Epithelial cell of esophagus (primary cell): ENCODE data around the gene C1orf50.

Experiments
- DNase-seq: peaks from one replicate; pipeline ENCODE4 v3.0.0; 2010; ENCODE audit warnings: low read depth
- H3K4me3 ChIP-seq: 2 replicates; pipeline ENCODE4 v1.5.1; 2011; ENCODE audit warnings: mild to moderate bottlenecking, low read length, control low read depth
- TF ChIP-seq, protein P1 (sequence below): IDR thresholded peaks from 2 replicates; pipeline ENCODE4 v1.5.1; 2011; ENCODE audit warnings: low read depth, mild to moderate bottlenecking, low read length, control low read depth, inconsistent platforms; ENCODE audit not compliant: insufficient read depth; ENCODE audit errors: missing control alignments

The C1orf50 gene

DNA sequence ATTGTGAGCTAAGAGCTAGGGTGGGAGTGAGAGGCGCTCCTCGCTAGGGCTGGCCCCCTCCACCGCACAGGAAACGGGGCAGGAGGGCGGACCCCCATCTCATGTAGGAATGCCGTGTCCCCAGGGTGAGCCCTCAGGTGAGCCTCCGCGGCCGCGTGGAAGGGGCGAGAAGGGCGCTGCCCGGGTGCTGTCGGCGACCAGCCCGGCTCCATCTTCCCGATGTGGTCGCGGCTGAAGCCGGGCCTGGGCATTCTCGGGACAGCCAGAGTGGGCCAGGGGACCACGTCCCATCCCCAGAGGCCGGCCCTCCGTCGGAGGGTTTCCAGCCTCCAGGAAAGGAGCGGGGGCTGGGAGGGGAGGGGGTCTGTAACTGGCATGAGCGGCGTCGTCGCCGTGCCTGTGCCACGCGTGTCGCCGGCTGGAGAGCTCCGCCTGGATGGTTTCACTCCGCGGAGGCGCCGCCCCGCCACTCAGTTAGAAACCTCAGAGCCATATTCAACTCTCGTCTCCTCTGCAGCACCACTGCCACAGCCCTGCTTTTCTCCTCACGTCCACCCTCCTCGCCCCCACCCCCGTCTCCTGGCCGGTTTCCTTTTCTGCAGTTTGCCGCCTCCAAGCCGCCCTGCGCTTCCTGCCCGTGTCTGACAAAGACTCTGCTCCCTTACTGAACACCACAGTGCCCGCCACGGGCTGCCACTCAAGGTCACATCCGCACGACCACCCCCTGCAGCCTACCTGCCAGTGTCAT, 18.1 kb downstream of the C1orf50 start, which contains the start of gene TMEM269:
Gene TMEM269 (plus strand): TSS at position 46 of the 748 bp plus-strand sequence. CDS start 4,903 bp downstream, outside the sequence.
- no peak for DNase-seq
- TF ChIP-seq, protein P1, sequence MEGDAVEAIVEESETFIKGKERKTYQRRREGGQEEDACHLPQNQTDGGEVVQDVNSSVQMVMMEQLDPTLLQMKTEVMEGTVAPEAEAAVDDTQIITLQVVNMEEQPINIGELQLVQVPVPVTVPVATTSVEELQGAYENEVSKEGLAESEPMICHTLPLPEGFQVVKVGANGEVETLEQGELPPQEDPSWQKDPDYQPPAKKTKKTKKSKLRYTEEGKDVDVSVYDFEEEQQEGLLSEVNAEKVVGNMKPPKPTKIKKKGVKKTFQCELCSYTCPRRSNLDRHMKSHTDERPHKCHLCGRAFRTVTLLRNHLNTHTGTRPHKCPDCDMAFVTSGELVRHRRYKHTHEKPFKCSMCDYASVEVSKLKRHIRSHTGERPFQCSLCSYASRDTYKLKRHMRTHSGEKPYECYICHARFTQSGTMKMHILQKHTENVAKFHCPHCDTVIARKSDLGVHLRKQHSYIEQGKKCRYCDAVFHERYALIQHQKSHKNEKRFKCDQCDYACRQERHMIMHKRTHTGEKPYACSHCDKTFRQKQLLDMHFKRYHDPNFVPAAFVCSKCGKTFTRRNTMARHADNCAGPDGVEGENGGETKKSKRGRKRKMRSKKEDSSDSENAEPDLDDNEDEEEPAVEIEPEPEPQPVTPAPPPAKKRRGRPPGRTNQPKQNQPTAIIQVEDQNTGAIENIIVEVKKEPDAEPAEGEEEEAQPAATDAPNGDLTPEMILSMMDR, result no peak

DNA sequence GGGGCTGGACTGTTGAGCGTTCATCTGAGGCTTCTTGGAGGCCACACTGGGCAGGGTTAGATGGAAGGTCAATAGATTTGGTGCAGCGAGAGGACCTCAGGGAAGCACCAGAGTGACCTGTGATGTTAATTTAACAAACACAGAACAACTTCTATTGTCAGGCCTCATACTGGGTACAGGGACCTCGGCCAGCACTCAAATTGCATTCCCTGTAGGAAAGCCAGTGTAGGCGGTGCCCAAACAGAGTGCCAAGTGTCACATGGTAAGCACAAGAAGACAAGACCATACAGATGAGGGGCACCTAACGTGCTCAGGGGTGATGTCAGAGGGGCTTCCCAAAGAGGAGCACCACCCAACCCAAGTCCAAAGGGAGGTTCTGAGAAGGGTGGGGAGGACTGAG, 19.0 kb downstream of the C1orf50 start:
- TF ChIP-seq, protein P1, result no peak
- DNase-seq, result no peak
- no peak overlapping the region for H3K4me3 ChIP-seq

More for the DNA sequence above, 18.1 kb downstream of the C1orf50 start, which contains the start of gene TMEM269:
- peak within 1 kb of the TSS; percentile 22 for H3K4me3 ChIP-seq

DNA sequence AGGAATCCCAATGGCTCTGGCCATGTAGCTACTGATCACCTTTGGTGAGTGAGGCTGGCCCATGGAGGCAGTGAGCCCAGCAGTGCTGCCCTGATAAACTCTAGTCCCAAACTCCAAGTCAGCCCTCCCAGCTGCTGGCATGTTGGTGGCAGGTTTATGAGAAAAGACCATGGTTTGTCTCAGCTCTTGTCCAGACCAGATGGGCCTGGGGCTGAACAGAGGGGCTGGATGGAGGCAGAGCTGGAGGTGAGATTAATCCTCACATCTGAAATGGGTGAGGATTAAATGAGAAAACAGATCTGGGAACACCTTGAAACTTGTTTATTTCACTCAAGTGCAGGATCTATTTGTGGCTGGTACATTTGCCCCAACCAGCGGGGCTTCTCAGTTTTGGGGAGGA, 21.0 kb downstream of the C1orf50 start:
- DNase-seq, result no peak
- TF ChIP-seq, protein P1, result no peak
- no peak overlapping the region for H3K4me3 ChIP-seq

DNA sequence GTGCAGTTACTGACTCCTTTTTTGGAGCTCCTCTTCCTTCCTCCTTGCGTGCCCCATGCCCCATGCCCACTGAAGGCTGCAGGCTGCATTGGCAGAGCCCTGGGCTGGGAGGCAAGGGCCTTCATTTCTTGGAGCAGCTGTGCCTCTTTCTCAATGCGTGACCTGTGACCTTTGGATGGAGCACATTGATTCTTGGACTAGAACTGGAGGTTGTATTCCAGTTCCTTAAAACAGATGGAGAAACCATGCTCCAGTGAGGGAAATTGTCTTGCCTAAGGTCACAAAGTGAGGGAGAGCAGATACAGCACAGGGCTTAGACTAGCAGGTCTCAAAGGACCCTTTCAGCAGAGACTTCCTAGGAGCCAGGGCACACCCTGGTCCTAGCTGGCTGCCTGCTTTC, 26.8 kb downstream of the C1orf50 start:
- DNase-seq, result no peak
- TF ChIP-seq, protein P1, result no peak
- H3K4me3 ChIP-seq, result no peak overlapping the region

DNA sequence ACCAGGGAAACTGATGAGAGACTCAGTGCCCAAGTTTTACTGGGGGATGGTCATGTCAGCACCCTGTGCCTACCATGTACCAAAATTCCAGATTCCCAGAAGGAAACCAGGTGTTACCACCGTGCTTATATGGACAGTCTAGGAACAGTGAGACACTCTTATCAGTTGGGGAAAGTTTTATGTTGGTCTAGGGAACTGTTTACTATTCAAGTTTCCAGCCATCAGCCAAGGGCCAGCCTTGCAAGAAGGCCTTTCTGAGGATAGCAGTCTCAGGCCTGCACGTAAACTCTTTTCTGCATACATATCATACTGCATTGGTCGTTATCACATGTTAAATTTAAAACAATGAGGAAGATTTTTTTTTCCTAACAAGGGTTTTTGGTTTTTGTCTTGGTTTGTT, 30.4 kb downstream of the C1orf50 start:
- no peak for DNase-seq
- H3K4me3 ChIP-seq, result no peak overlapping the region
- TF ChIP-seq, protein P1, result no peak

DNA sequence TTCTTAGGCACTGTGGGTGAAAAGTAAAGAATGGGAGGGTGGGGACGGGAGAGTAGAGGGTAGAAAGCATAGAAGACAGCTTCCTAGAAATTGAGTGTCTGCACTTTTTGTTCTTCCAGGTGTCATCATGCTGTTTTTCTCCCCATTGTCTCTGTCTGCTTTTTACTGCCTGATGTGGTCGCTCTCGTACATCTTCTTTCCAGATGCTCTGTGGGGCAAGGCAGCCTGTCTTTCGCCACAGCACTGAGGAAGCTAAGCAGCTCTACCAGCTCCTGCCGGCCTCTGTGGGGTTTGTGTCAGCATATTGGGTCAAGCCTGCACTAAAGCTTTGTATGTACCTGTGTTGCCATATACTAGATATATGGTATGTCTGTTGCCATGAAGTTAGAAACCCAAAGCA, 30.9 kb downstream of the C1orf50 start:
- no peak for DNase-seq
- no peak overlapping the region for H3K4me3 ChIP-seq
- TF ChIP-seq, protein P1, result no peak

DNA sequence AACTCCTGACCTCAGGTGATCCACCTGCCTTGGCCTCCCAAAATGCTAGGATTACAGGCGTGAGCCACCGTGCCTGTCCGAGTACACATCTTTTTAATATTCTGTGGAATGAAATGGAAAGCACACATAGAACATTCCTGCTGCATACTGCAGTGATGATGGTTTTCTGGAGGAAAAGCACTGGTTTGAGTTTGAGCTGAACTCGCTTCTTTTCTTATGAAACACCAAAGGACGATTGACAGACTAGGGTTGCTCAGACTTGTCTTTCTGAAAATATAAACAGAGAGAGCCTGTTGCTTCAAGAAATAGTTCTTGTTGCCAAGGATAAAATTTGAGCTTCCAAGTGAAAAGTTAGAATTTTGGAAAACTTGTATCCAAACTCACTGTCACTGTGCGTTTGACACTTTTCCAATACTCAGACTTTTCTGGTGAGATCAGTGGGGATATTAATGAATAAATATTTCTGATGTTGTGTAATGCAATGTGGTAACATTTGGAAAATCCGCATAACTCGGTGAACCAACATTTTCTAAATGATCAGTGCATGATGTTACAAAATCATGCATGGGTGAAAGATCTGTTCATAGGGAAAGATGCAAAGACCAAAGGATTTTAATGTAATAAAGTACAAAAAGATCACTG, 34.9 kb downstream of the C1orf50 start:
- H3K4me3 ChIP-seq, result no peak overlapping the region
- TF ChIP-seq, protein P1, result no peak
- peak; percentile 32 for DNase-seq
